Measurements from ENCODE around the gene PRR5L. TPM values are rescaled to one million over a fixed set of nuclear protein-coding genes. Genes with fewer than 3 reads are reported as not detected.

PRR5L gene
- polyA plus RNA-seq, 1 donor (not counting 4 experiments of a cell fraction or from before 2014, with no cell fraction given): 20.1 TPM

DNA sequence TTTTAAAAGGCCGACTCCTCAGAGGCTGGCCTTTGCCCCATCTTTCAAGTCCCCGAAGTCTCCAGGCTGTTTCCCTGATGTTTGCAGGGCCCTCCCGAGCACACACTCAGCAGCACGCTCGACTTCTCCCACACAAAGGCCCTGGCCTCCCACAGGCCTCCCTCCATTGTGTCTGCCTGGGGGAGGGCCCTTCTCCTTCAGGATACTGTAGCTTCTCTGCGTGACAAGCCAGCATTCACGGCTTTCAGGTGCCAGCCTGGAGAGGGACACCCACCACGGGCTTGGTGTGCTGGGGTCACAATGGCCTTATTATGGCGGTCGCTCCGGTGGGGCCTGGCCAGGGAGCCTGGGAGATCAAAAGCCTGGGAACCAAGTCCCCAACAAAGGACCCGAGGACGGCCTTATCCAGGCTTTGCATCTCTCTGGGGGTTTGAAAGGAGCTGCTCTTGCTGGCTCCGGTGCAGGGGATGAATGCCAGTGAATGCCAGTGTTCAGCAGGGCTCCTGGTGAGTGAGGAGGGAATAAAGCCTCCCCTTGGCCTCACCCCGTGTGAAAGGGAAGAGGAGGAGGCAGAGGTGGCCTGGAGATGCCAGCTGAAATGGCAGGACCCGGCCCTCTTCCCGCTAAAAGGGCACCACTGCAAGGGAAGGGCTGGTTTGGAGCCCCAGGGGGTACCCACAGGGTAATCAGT, 159.0 kb downstream of the PRR5L start:
- DNase-seq (ENCODE audit: low read depth, low spot score): no peak
- H3K9ac ChIP-seq (ENCODE audit: control insufficient read depth, extremely low read depth, insufficient read depth, low read length): peak overlapping the region; percentile 46
- no peaks in the 10 kb centered on the region for H3K9me3 ChIP-seq (ENCODE audit: control insufficient read depth, low read depth, low read length)
- H3K4me3 ChIP-seq (ENCODE audit: control insufficient read depth in 2 of 3, extremely low read depth in 1 of 3, insufficient read depth in 2 of 3, low read depth in 1 of 3, low read length in 3 of 3): no peak overlapping the region
- peaks cover 0 to 19% of the 10 kb centered on the region in 2 experiments for H3K36me3 ChIP-seq (ENCODE audit: control insufficient read depth in 2 of 2, extremely low read depth in 1 of 2, insufficient read depth in 2 of 2, low read length in 2 of 2)
- H3K4me1 ChIP-seq (ENCODE audit: control insufficient read depth, extremely low read depth, insufficient read depth, low read length): peaks cover 22% of the 10 kb centered on the region
- no peaks in the 10 kb centered on the region for H4K20me1 ChIP-seq (ENCODE audit: control insufficient read depth, extremely low read depth, insufficient read depth, low read length)
- no peak for FAIRE-seq
- dilution Hi-C loops (cut with MboI; ENCODE audit: extremely low pct_ligation_motif_present, low sequenced_read_pairs): no loop called here
- peak overlapping the region; percentile 47 for H3K27ac ChIP-seq (ENCODE audit: control insufficient read depth, insufficient read depth, low read length)
- no peaks in the 10 kb centered on the region for H3K79me2 ChIP-seq (ENCODE audit: control insufficient read depth, insufficient read depth, low read length)
- no peaks in the 10 kb centered on the region for H3K27me3 ChIP-seq (ENCODE audit: control insufficient read depth, extremely low read depth, insufficient read depth, low read length)
- no peak for TF ChIP-seq EZH2 (IDR thresholded peaks at IDR 0.05; ENCODE audit: low read length)
- H2AFZ ChIP-seq (ENCODE audit: control insufficient read depth, low read length): no peak overlapping the region
- no peaks in the 10 kb centered on the region for H3K9me1 ChIP-seq (ENCODE audit: control insufficient read depth, extremely low read depth, insufficient read depth, low read length)
- peak overlapping the region; percentile 4 for H3K4me2 ChIP-seq (ENCODE audit: control insufficient read depth, extremely low read depth, insufficient read depth, low read depth, low read length)

DNA sequence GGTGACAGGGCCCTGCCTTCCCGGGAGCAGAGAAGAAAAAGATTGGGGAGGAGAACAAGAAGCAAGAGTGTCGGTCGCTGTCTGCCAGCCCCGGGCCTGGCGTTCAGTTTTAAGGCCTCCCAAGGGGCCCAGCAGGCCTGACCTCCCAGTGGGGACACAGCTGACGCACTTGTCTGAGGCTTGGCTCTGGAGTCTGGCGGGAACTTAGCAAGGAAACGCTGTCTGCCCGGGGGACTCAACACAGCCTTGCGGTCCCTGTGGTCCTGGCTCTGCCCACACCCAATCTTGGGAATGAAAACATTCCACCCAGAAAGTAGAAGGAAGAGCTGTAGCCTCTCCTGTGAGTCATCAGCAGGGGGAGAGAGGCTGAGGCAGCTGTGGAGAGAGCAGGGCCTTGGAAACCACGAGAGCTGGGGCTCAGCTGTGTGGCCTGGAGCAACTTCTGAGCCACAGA, 159.6 kb downstream of the PRR5L start:
- peak overlapping the region; percentile 4 for H3K4me2 ChIP-seq (ENCODE audit: control insufficient read depth, extremely low read depth, insufficient read depth, low read depth, low read length)
- peaks cover 22% of the 10 kb centered on the region for H3K4me1 ChIP-seq (ENCODE audit: control insufficient read depth, extremely low read depth, insufficient read depth, low read length)
- H3K9me3 ChIP-seq (ENCODE audit: control insufficient read depth, low read depth, low read length): no peaks in the 10 kb centered on the region
- no peak overlapping the region for H2AFZ ChIP-seq (ENCODE audit: control insufficient read depth, low read length)
- H3K9ac ChIP-seq (ENCODE audit: control insufficient read depth, extremely low read depth, insufficient read depth, low read length): peak overlapping the region; percentile 46
- H4K20me1 ChIP-seq (ENCODE audit: control insufficient read depth, extremely low read depth, insufficient read depth, low read length): no peaks in the 10 kb centered on the region
- DNase-seq (ENCODE audit: low read depth, low spot score) (peak; percentile 53), FAIRE-seq (peak; percentile 85)
- H3K27me3 ChIP-seq (ENCODE audit: control insufficient read depth, extremely low read depth, insufficient read depth, low read length): no peaks in the 10 kb centered on the region
- peaks cover 0 to 18% of the 10 kb centered on the region in 2 experiments for H3K36me3 ChIP-seq (ENCODE audit: control insufficient read depth in 2 of 2, extremely low read depth in 1 of 2, insufficient read depth in 2 of 2, low read length in 2 of 2)
- TF ChIP-seq EZH2 (IDR thresholded peaks at IDR 0.05; ENCODE audit: low read length): no peak
- TF ChIP-seq, protein P1, sequence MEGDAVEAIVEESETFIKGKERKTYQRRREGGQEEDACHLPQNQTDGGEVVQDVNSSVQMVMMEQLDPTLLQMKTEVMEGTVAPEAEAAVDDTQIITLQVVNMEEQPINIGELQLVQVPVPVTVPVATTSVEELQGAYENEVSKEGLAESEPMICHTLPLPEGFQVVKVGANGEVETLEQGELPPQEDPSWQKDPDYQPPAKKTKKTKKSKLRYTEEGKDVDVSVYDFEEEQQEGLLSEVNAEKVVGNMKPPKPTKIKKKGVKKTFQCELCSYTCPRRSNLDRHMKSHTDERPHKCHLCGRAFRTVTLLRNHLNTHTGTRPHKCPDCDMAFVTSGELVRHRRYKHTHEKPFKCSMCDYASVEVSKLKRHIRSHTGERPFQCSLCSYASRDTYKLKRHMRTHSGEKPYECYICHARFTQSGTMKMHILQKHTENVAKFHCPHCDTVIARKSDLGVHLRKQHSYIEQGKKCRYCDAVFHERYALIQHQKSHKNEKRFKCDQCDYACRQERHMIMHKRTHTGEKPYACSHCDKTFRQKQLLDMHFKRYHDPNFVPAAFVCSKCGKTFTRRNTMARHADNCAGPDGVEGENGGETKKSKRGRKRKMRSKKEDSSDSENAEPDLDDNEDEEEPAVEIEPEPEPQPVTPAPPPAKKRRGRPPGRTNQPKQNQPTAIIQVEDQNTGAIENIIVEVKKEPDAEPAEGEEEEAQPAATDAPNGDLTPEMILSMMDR (optimal IDR thresholded peaks at IDR 0.05 in 1 of 3, IDR thresholded peaks at IDR 0.05 in 1 of 3, conservative IDR thresholded peaks at IDR 0.05 in 1 of 3; ENCODE audit: extremely low read depth in 1 of 3, insufficient read depth in 2 of 3, low read length in 3 of 3): no peak
- dilution Hi-C loops (cut with MboI; ENCODE audit: extremely low pct_ligation_motif_present, low sequenced_read_pairs): no loop called here
- H3K9me1 ChIP-seq (ENCODE audit: control insufficient read depth, extremely low read depth, insufficient read depth, low read length): no peaks in the 10 kb centered on the region
- no peak overlapping the region for H3K4me3 ChIP-seq (ENCODE audit: control insufficient read depth in 2 of 3, extremely low read depth in 1 of 3, insufficient read depth in 2 of 3, low read depth in 1 of 3, low read length in 3 of 3)
- H3K27ac ChIP-seq (ENCODE audit: control insufficient read depth, insufficient read depth, low read length): peak overlapping the region; percentile 47
- no peaks in the 10 kb centered on the region for H3K79me2 ChIP-seq (ENCODE audit: control insufficient read depth, insufficient read depth, low read length)
